ENCODE results near the gene OR1A1.
"Not testable (repeated sequence)": the region's sequence is repeated elsewhere in the genome, so short reads cannot be mapped to it uniquely, and the experiment has no call there.

OR1A1 gene, protein sequence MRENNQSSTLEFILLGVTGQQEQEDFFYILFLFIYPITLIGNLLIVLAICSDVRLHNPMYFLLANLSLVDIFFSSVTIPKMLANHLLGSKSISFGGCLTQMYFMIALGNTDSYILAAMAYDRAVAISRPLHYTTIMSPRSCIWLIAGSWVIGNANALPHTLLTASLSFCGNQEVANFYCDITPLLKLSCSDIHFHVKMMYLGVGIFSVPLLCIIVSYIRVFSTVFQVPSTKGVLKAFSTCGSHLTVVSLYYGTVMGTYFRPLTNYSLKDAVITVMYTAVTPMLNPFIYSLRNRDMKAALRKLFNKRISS

DNA sequence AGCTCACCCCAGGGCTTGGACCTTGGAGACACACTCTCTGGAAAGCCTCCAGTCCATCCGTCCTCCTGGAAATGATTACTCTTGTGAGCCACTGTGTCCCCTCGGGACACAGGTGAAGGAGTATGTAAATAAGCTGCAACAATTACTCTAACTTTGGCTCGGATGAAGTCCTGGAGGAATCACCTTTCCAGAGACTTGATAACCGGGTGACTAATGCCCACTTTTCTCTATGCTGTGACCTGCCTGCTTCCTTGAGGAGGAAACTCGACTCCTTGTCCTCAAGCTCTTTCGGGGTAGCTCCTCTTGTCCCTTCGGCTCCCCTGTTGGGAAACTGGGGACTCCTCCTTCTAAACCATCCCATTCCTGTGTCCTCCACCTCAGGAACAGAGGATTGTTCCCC is at the start of gene OR1A1:
OR1A1 (plus strand) TSS at position 301 of the 400 bp plus-strand sequence. CDS start 7,954 bp downstream, outside the sequence.
- DNase-seq (ENCODE audit: low spot score): no peak

- DNase-seq (ENCODE audit: low spot score): no peak
Measured at GRCh38 chr17:3167574-3167973, 39.9 kb upstream of the OR1A1 start.

GRCh38 chr17:3189961-3190360 is 17.5 kb upstream of the OR1A1 start:
- no peak for DNase-seq (ENCODE audit: low spot score)

DNA sequence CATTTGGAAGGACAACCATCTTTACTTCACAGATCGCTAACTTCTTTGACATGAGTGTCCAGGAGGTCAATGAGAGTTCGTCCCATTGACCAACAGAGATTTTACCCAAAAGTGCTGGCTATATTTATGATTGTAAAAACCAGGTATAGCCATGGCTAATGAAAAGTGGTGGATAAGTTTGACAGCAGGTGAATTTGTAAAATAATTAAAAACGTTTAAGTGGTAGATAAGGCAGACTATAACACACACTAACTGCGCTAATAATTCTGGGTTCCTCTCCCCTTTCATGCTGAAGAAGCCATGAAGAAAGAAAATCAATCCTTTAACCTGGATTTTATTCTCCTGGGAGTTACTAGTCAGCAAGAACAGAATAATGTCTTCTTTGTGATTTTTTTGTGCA is 10.2 kb upstream of the OR1A1 start, which contains the start of gene OR1A2:
OR1A2 (plus strand) TSS at position 301 of the 400 bp plus-strand sequence; CDS start at position 301, 0 bp downstream.
- DNase-seq (ENCODE audit: low spot score): no peak

- DNase-seq (ENCODE audit: low spot score): no peak
Measured at GRCh38 chr17:3208484-3208883, 1.0 kb downstream of the OR1A1 start.

DNA sequence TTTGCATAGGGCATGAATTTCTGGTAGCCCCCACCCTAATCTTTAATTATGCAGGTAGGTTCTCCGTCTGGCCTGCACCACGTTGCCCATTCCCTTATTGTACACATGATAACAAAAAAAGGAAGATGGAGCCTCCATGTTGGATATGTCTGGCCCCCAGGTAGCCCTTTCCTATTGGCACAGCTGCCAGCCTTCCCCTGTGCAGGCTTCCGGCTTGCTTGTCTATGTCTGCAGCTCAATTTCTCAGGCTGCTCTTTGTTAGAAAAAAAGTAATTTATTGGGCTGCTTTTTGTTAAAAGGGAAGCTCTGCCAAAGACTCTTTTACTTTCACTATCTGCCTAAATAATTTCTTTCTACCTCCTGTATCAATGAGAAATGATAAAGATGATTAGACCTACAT is 5.5 kb downstream of the OR1A1 start:
- DNase-seq (ENCODE audit: low spot score): no peak

GRCh38 chr17:3213587-3213986 is 6.1 kb downstream of the OR1A1 start:
- DNase-seq (ENCODE audit: low spot score): no peak

DNA sequence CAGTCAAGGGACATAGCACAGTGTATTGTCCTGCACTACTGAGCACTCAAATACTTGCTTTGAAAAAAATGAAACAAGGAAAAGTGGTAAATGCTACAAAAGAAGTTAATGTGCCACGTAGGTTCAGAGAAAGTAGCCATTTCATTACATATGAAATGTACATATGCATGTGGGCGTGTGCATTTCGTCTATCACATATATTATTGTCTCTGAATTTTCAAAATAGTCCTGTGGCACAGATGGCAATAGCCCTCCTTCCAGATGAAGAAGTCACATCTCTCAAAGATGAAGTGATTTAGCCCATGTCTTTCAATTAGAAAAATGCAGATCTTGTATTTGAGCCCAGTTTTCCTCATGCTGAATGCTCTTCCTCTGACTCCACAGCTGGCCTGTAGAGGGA is 12.5 kb downstream of the OR1A1 start:
- not testable (repeated sequence) for DNase-seq (ENCODE audit: low spot score)

DNA sequence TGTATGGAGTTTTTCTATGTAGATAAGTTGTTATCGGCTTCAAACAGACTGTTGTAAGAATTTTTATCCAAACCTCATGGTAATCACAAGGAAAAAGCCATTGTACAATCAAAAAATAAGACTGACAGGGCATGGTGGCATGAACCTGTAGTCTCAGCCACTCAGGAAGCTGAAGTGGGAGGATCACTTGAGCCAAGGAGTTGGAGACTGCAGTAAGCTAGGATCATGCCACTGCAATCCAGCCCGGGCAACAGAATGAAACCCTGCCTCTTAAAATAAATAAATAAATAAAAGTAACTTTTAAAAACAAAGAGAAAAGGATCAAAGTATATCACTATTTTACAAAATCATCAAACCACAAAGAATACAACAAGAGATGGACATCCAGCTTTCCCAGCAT is 14.4 kb downstream of the OR1A1 start:
- no peak for DNase-seq (ENCODE audit: low spot score)

- no peak for DNase-seq (ENCODE audit: low spot score)
Measured at GRCh38 chr17:3222505-3222904, 15.0 kb downstream of the OR1A1 start.

- not testable (repeated sequence) for DNase-seq (ENCODE audit: low spot score)
Measured at GRCh38 chr17:3224721-3225352, 17.4 kb downstream of the OR1A1 start.

DNA sequence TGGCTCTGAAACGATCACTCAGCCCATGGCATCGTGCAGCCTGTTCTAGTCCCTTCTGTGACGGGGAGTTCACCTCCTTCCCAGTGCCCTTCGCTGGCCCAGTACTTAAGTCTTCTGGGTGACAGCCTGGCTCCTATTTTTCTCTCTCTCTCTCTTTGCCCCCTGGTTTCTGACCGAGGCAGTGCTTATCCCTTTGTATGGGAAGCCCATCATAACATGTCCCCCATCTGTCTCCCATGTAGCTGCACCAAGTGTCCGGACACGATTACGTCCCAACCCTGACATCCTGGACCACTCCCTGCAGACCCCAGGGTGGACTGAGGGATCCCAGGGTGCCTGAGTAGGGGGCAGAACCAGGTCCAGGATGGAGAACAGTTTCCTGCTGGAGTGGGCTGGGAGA is 24.8 kb downstream of the OR1A1 start:
- DNase-seq (ENCODE audit: low spot score): not testable (repeated sequence)

DNA sequence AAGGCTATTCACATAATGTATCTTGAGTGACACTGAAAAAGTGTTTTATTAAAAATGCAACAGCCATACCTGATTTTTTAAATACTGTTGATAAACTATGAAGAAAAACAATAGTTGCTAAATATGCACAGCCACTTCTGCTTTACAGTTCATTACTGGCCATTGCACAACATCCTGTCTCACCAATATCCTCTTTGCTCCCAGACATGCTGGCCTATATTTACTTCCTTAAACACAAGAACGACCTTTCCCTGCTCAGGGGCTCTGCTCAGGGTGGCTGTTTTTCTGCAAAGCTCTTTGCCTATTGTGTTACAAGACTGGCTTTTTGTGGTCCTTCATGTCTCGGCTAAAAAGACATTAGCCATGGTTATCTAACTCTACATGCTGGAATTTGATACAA is 31.2 kb downstream of the OR1A1 start:
- not testable (repeated sequence) for DNase-seq (ENCODE audit: low spot score)

DNA sequence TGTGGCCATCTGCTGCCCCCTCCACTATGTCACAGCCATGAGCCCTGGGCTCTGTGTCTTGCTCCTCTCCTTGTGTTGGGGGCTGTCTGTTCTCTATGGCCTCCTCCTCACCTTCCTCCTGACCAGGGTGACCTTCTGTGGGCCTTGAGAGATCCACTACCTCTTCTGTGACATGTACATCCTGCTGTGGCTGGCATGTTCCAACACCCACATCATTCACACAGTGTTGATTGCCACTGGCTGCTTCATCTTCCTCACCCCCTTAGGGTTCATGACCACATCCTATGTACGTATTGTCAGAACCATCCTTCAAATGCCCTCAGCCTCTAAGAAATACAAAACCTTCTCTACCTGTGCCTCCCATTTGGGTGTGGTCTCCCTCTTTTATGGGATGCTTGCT is 33.6 kb downstream of the OR1A1 start:
- not testable (repeated sequence) for DNase-seq (ENCODE audit: low spot score)

DNA sequence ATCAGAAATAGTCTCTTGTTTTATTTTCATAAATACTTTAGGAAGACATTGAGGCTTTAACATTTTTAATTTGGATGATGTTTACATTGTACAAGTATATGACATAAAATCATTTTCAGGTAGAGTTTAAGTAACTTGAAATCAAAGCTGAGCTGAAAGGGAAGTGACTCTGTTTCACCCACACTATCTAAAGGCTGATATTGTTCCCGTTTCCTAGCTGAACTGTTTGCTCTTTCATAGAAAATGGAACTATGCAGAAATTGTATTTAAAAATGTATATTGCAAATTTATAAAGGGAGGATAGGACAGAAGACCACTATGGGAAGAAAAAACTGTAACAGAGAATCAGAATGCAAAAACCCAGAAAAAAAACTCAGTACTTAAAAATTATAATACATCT is 37.4 kb downstream of the OR1A1 start:
- DNase-seq (ENCODE audit: low spot score): not testable (repeated sequence)

GRCh38 chr17:3249013-3249412 is 41.5 kb downstream of the OR1A1 start:
- DNase-seq (ENCODE audit: low spot score): not testable (repeated sequence)

GRCh38 chr17:3256575-3256974 is 49.1 kb downstream of the OR1A1 start:
- DNase-seq (ENCODE audit: low spot score): no peak

- no peak for DNase-seq (ENCODE audit: low spot score)
Measured at GRCh38 chr17:3260163-3260562, 52.7 kb downstream of the OR1A1 start.

DNA sequence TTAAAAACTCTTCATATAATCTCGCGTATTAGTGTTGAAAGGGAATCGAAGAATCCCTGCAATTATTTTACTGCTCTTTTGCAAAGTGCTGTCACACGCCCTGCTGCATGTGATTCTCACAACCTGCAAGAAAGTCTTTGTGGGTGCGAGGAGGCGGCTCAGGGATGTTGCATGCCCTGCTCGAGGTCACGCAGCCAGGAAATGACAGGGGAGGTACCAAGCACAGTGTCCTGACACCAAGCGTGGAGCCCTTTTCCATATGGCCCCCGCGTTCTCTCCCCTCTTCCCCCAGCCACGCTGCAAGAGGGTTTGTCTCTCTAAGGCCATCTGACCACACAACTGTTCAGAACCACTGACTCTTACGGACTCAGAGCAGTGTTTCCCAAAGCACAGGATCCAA is 53.1 kb downstream of the OR1A1 start:
- DNase-seq (ENCODE audit: low spot score): no peak

Data from D341Med (cell line).